Measurements from ENCODE around the gene NEK11. TPM values are rescaled to one million over a fixed set of nuclear protein-coding genes. Genes with fewer than 3 reads are reported as not detected.

NEK11 gene
- total RNA-seq, 2 donors from 2014 or later = 5.5 to 5.8 TPM

DNA sequence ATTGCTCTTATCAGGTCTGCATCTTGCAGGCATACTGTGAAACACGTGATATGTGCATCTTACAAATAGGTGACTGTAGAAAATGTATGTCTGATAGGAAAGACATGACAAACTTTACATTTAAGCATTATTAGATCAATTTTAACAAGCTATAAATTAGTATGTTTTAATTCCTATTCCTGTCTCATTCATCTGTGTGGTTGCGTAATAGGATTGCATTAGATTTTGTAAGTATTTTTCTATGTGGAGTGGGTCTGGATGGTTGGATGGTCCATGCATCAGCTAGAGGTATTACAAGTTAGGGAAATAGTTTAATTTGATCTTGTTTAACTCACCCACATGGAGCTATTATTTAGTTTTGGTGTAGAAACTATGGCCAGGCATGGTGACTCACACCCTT lies 18.9 kb upstream of the NEK11 start:
- no peak for DNase-seq
- no peaks in the 10 kb centered on the region for H3K36me3 ChIP-seq
- TF ChIP-seq, protein P1, sequence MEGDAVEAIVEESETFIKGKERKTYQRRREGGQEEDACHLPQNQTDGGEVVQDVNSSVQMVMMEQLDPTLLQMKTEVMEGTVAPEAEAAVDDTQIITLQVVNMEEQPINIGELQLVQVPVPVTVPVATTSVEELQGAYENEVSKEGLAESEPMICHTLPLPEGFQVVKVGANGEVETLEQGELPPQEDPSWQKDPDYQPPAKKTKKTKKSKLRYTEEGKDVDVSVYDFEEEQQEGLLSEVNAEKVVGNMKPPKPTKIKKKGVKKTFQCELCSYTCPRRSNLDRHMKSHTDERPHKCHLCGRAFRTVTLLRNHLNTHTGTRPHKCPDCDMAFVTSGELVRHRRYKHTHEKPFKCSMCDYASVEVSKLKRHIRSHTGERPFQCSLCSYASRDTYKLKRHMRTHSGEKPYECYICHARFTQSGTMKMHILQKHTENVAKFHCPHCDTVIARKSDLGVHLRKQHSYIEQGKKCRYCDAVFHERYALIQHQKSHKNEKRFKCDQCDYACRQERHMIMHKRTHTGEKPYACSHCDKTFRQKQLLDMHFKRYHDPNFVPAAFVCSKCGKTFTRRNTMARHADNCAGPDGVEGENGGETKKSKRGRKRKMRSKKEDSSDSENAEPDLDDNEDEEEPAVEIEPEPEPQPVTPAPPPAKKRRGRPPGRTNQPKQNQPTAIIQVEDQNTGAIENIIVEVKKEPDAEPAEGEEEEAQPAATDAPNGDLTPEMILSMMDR (IDR thresholded peaks at IDR 0.05) = no peak
- H3K27ac ChIP-seq = no peak overlapping the region
- intact Hi-C loops (cut with DNase I) = loop anchor here (10.0 kb wide), 1 partner anchor 253 kb away; no protein-coding TSS in a partner anchor
- no peaks in the 10 kb centered on the region for H3K27me3 ChIP-seq
- H3K9ac ChIP-seq (ENCODE audit: low read depth in 2 of 2, low read length in 2 of 2) = no peak overlapping the region
- no peaks in the 10 kb centered on the region for H3K4me1 ChIP-seq
- no peaks in the 10 kb centered on the region for H3K9me3 ChIP-seq
- no peak overlapping the region for H3K4me3 ChIP-seq

DNA sequence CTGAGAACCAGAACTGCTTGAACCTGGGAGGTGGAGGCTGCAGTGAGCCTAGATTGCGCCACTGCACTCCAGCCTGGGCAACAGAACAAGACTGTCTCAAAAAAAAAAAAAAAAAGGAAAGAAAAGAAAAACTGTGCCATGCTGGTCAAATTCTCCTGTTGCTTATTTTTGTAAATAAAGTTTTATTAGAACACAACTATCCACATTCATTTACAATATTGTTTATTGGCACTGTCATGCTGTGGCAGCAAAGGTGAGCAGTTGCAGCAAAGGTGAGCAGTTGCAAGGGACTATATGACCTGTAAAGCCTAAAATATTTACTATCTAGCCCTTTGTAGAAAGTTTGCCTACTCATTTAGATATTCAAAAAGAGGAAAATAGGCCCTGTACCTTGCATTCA lies 18.4 kb upstream of the NEK11 start:
- Histone ChIP-seq H3K36me3 (no peaks in the 10 kb centered on the region), H3K4me3 (no peak overlapping the region), H3K9me3 (no peaks in the 10 kb centered on the region), H3K27ac (no peak overlapping the region), H3K4me1 (no peaks in the 10 kb centered on the region), H3K27me3 (no peaks in the 10 kb centered on the region), H3K9ac (ENCODE audit: low read depth in 2 of 2, low read length in 2 of 2) (no peak overlapping the region)
- intact Hi-C loops (cut with DNase I) = loop anchor here (10.0 kb wide), 1 partner anchor 254 kb away; no protein-coding TSS in a partner anchor
- no peak for DNase-seq
- TF ChIP-seq, protein P1 (IDR thresholded peaks at IDR 0.05) = no peak

- no peaks in the 10 kb centered on the region for H3K27me3 ChIP-seq
- intact Hi-C loops (cut with DNase I) = loop anchor here (10.0 kb wide), 1 partner anchor 255 kb away; no protein-coding TSS in a partner anchor
Observed at GRCh38 chr3:131009698-131010097, 17.0 kb upstream of the NEK11 start.

DNA sequence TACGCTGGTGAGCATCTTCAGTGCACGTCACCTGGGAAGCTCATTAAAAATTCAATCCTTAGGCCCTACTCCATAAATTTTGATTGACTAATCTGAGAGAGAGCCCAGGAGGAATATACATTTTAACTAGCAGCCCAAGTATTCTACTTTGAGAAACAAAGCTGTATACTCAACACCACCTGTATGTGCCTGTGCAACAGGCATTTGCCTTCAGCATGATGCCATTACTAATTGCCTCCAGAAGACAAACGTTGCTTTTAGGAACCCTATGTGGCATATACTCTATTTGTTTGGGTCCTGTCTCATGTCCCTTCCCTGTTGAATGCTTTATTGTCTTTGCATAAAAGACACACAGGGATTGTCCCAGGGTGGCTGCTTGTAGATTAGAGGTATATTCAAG lies 7.7 kb upstream of the NEK11 start:
- intact Hi-C loops (cut with DNase I) = no loop called here
- DNase-seq = no peak
- Histone ChIP-seq H3K27me3 (no peaks in the 10 kb centered on the region), H3K27ac (no peak overlapping the region), H3K4me3 (no peak overlapping the region), H3K9me3 (no peaks in the 10 kb centered on the region), H3K4me1 (no peaks in the 10 kb centered on the region), H3K36me3 (peaks cover 9% of the 10 kb centered on the region), H3K9ac (ENCODE audit: low read depth in 2 of 2, low read length in 2 of 2) (no peak overlapping the region)
- TF ChIP-seq, protein P1 (IDR thresholded peaks at IDR 0.05) = no peak

More at GRCh38 chr3:131009698-131010097, 17.0 kb upstream of the NEK11 start:
- H3K9ac ChIP-seq (ENCODE audit: low read depth in 2 of 2, low read length in 2 of 2) = no peak overlapping the region
- DNase-seq = no peak
- TF ChIP-seq, protein P1 (IDR thresholded peaks at IDR 0.05) = no peak
- no peaks in the 10 kb centered on the region for H3K4me1 ChIP-seq
- H3K27ac ChIP-seq = no peak overlapping the region
- H3K4me3 ChIP-seq = no peak overlapping the region
- H3K36me3 ChIP-seq = peaks cover 4% of the 10 kb centered on the region
- H3K9me3 ChIP-seq = no peaks in the 10 kb centered on the region

DNA sequence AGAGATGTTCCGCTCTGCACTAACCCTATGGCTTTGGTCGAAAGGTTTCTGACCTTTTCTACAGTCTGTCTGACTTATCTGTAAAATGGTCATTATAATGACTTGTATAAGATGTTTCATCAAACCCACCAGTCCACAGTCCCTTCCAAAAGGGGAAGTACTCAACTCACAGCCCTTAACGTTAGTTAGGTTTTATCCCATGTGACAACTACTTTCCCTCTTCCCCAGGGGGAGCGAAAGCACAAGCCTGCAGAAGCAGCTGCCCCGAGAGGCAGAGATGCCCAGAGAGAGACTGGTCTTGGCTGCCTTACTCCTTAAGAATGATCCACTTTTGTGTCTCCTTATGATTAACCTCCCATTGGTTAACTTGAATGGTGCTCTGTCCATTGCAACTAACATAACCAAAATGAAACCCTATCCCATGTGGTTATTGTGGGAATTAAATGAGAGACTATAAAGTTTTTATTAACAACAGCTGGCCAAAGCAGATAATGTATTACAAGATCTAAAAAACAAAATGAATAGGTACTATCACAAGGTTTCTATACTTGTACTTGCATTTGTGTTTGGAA lies 6.5 kb upstream of the NEK11 start:
- TF ChIP-seq, protein P1 (IDR thresholded peaks at IDR 0.05) = no peak
- H3K27me3 ChIP-seq = no peaks in the 10 kb centered on the region
- no peaks in the 10 kb centered on the region for H3K9me3 ChIP-seq
- no peak overlapping the region for H3K9ac ChIP-seq (ENCODE audit: low read depth in 2 of 2, low read length in 2 of 2)
- H3K4me1 ChIP-seq = no peaks in the 10 kb centered on the region
- DNase-seq = no peak
- intact Hi-C loops (cut with DNase I) = loop anchor here (10.0 kb wide), 1 partner anchor 345 kb away; no protein-coding TSS in a partner anchor
- H3K4me3 ChIP-seq = no peak overlapping the region
- H3K27ac ChIP-seq = no peak overlapping the region
- no peaks in the 10 kb centered on the region for H3K36me3 ChIP-seq

All from colonic mucosa (tissue), 4 donors.